Esophagus squamous epithelium (tissue), 5 donors: ENCODE results near the gene GALM. TPM values are rescaled to one million over a fixed set of nuclear protein-coding genes. Genes with fewer than 3 reads are reported as not detected.

Experiments used
- DNase-seq: peaks from one replicate; lab custom pipeline; 2025; lab: John Stamatoyannopoulos, UW
- H3K27ac ChIP-seq, 4 donors: fragments of 200-600 bp; sonication (generic); one replicate each; pipeline ENCODE4 v1.5.1; 2016 to 2019; ENCODE audit warnings: mild to moderate bottlenecking in 1 of 4
- H3K27me3 ChIP-seq, 4 donors: fragments of 200-600 bp; sonication (generic); 1 replicate in 3 of 4; 2 replicates in 1 of 4; pipeline versions ENCODE4 v1.5.1 to v1.6.0; 2017 to 2021; ENCODE audit warnings: antibody characterized with exemption in 1 of 4
- H3K36me3 ChIP-seq, 3 donors: fragments of 200-600 bp; sonication (generic); one replicate each; pipeline ENCODE4 v1.5.1; 2016 to 2019
- H3K4me1 ChIP-seq, 3 donors: fragments of 200-600 bp; sonication (generic); one replicate each; pipeline ENCODE4 v1.5.1; 2017 to 2019
- H3K4me3 ChIP-seq, 4 donors: fragments of 200-600 bp; sonication (generic); 1 replicate in 3 of 4; 2 replicates in 1 of 4; pipeline ENCODE4 v1.5.1; 2016 to 2019; ENCODE audit warnings: mild to moderate bottlenecking in 2 of 4, moderate library complexity in 1 of 4
- H3K9me3 ChIP-seq, 3 donors: fragments of 200-600 bp; sonication (generic); one replicate each; pipeline ENCODE4 v1.5.1; 2016 to 2019
- POLR2A ChIP-seq, 4 donors: fragments of 450-650 bp; IDR thresholded peaks; one replicate each; pipeline ENCODE4 v1.6.1; 2017; ENCODE audit warnings: antibody characterized with exemption in 4 of 4, mild to moderate bottlenecking in 4 of 4, moderate library complexity in 3 of 4
- WGBS, 2 donors: methylation state at CpG; one replicate each; pipeline ENCODE4 v1.1.5; 2018; 5-methylcytosine and 5-hydroxymethylcytosine counted together
- intact Hi-C: fragments of 100-400 bp; cut with DNase I; formaldehyde crosslinking; loops from one replicate; pipeline ENCODE4 v1.15.0; 2022
- total RNA-seq, 4 donors: library from RNA; depleted of rRNA; stranded (reverse); fragments of >200 nt; gene quantifications; one replicate each; pipeline ENCODE4 v1.1.0, GENCODE V29; 2016
- TF ChIP-seq, protein P1 (sequence below), 6 experiments: fragments of 450-650 bp in 4 of 6; fragments of 200-600 bp in 2 of 6; sonication (generic) in 2 of 6; IDR thresholded peaks; one replicate each; pipeline ENCODE4 v1.5.1; 2016 to 2019; ENCODE audit warnings: antibody characterized with exemption in 6 of 6, mild to moderate bottlenecking in 4 of 6, moderate library complexity in 4 of 6
- donor health status: DM: yes; HTN: yes; CAD: no.

GALM gene
- total RNA-seq, 4 donors from 2014 or later: 2.6 to 10.5 (median 4.8) TPM

DNA sequence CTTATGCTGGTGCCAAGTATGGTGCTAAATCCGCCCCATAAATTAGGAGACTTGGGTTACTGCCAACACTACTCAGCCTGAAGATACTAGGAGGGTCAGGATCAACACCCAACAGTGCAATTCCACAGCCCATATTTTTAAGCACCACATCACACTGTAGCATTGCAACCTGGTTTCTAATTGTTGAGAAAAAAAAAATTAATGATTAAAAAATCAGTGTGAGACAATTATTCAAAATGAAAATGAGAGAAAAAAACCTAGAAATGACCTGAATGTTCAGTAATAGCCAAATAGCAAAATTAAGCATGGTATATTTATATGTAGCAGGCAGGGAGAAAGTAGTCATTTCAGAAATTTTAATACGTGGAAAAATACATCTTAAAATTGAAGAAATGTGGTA, 33.9 kb upstream of the GALM start:
- H3K27ac ChIP-seq: no peak overlapping the region
- H3K36me3 ChIP-seq: no peaks in the 10 kb centered on the region
- H3K4me3 ChIP-seq: no peak overlapping the region
- no peaks in the 10 kb centered on the region for H3K9me3 ChIP-seq
- 67 to 69% methylated on average over 2 of the region's 2 CpGs for WGBS, 2 donors
- no peaks in the 10 kb centered on the region for H3K4me1 ChIP-seq
- intact Hi-C loops: no loop called here
- TF ChIP-seq POLR2A (IDR thresholded peaks at IDR 0.05): no peak
- TF ChIP-seq, protein P1, sequence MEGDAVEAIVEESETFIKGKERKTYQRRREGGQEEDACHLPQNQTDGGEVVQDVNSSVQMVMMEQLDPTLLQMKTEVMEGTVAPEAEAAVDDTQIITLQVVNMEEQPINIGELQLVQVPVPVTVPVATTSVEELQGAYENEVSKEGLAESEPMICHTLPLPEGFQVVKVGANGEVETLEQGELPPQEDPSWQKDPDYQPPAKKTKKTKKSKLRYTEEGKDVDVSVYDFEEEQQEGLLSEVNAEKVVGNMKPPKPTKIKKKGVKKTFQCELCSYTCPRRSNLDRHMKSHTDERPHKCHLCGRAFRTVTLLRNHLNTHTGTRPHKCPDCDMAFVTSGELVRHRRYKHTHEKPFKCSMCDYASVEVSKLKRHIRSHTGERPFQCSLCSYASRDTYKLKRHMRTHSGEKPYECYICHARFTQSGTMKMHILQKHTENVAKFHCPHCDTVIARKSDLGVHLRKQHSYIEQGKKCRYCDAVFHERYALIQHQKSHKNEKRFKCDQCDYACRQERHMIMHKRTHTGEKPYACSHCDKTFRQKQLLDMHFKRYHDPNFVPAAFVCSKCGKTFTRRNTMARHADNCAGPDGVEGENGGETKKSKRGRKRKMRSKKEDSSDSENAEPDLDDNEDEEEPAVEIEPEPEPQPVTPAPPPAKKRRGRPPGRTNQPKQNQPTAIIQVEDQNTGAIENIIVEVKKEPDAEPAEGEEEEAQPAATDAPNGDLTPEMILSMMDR (IDR thresholded peaks at IDR 0.05): no peak
- no peak for DNase-seq
- peaks cover 0 to 4% (median 0%) of the 10 kb centered on the region in 4 donors for H3K27me3 ChIP-seq

- no peaks in the 10 kb centered on the region for H3K4me1 ChIP-seq
- TF ChIP-seq, protein P1 (IDR thresholded peaks at IDR 0.05): no peak
- no peak for TF ChIP-seq POLR2A (IDR thresholded peaks at IDR 0.05)
- no peaks in the 10 kb centered on the region for H3K36me3 ChIP-seq
- H3K4me3 ChIP-seq: no peak overlapping the region
- H3K27me3 ChIP-seq: no peaks in the 10 kb centered on the region
- no peak overlapping the region for H3K27ac ChIP-seq
- H3K9me3 ChIP-seq: no peaks in the 10 kb centered on the region
- intact Hi-C loops: no loop called here
- DNase-seq: no peak
These were observed 32.9 kb upstream of the GALM start for GRCh38 chr2:38632980-38633379.

DNA sequence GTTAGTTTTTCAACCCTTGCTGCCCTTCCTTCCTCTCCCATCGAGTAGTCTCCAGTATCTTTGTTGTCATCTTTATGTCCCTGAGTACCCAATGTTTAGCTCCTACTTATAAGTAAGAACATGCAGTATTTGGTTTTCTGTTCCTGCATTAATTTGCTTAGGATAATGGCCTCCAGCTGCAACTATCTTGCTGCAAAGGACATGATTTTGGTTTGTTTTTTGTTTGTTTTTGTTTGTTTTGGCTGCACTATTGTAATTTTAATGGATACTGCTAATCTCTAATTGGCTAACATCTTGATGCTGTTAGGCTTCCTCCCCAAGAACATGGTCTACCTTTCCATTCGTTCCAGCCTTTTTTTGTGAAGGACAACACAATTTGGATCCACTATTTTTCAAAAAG, 32.0 kb upstream of the GALM start:
- no peak for DNase-seq
- H3K27ac ChIP-seq: no peak overlapping the region
- H3K4me1 ChIP-seq: no peaks in the 10 kb centered on the region
- intact Hi-C loops: no loop called here
- H3K27me3 ChIP-seq: no peaks in the 10 kb centered on the region
- H3K4me3 ChIP-seq: no peak overlapping the region
- no peaks in the 10 kb centered on the region for H3K36me3 ChIP-seq
- no peaks in the 10 kb centered on the region for H3K9me3 ChIP-seq
- WGBS, 2 donors: 43 to 59% methylated on average over 2 of the region's 2 CpGs
- no peak for TF ChIP-seq POLR2A (IDR thresholded peaks at IDR 0.05)
- TF ChIP-seq, protein P1 (IDR thresholded peaks at IDR 0.05): no peak

- Histone ChIP-seq H3K36me3 (no peaks in the 10 kb centered on the region), H3K4me3 (no peak overlapping the region), H3K9me3 (no peaks in the 10 kb centered on the region), H3K27me3 (no peaks in the 10 kb centered on the region), H3K4me1 (no peaks in the 10 kb centered on the region), H3K27ac (no peak overlapping the region)
- WGBS, 2 donors: 56% methylated on average over 3 of the region's 3 CpGs
- TF ChIP-seq, protein P1 (IDR thresholded peaks at IDR 0.05): no peak
- TF ChIP-seq POLR2A (IDR thresholded peaks at IDR 0.05): no peak
- no peak for DNase-seq
- intact Hi-C loops: no loop called here
These were observed 31.2 kb upstream of the GALM start for GRCh38 chr2:38634684-38635083.

DNA sequence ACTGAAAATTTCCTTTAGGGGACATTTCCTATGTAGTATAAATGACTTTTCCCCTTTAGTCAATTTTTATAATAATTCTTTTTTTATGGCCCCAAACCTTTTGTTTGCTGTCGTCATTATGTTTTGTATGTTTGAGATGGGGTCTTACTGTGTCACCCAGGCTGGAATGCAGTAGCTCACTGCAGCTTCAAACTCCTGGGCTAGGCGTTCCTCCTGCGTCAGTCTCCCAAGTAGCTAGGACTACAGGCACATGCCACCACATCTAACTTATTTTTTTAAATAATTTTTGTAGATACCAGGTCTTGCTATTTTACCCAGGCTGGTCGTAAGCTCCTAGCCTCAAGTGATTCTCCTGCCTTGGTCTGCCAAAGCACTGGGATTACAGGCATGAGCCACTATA, 30.8 kb upstream of the GALM start:
- WGBS, 2 donors: 73 to 82% methylated on average over 4 of the region's 4 CpGs
- Histone ChIP-seq H3K27ac (no peak overlapping the region), H3K27me3 (no peaks in the 10 kb centered on the region), H3K9me3 (no peaks in the 10 kb centered on the region), H3K36me3 (no peaks in the 10 kb centered on the region), H3K4me3 (no peak overlapping the region), H3K4me1 (no peaks in the 10 kb centered on the region)
- no peak for DNase-seq
- TF ChIP-seq, protein P1 (IDR thresholded peaks at IDR 0.05): no peak
- no peak for TF ChIP-seq POLR2A (IDR thresholded peaks at IDR 0.05)
- intact Hi-C loops: no loop called here
